TTC549 (cell line): ENCODE results near the gene THSD4.

Experiments used
- FAIRE-seq: peaks from 2 replicates; lab custom pipeline; 2012; peaks lifted over from hg19 to GRCh38; lab: Jason Lieb, UNC

THSD4 gene

DNA sequence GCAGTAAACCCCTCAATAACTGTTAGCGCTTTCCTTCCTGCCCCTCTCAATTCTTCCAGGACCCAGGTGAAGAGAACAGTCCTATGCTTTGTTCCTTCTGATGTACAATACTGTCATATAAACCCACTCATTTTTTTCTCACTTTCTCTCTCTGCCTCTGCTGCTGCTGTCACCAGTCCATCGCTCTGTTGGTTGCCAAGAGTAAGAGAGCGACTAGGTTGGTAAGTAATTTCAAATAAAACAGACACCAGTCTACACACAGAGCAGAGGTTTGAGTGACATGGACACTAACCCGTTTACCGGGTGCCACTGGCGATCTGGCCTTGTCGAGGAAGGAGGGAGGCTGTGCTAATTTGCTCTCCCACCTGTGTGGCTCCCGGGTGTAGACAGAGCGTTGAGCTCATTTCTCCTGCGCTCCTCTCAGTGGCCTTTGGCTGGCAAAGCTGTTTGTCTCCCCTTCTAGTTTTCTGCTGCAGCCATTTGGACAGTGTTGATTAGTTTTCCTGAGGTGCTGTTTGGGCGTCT lies 215.4 kb downstream of the THSD4 start:
- no peak for FAIRE-seq

GRCh38 chr15:71331173-71331572 lies 215.9 kb downstream of the THSD4 start:
- FAIRE-seq = no peak

DNA sequence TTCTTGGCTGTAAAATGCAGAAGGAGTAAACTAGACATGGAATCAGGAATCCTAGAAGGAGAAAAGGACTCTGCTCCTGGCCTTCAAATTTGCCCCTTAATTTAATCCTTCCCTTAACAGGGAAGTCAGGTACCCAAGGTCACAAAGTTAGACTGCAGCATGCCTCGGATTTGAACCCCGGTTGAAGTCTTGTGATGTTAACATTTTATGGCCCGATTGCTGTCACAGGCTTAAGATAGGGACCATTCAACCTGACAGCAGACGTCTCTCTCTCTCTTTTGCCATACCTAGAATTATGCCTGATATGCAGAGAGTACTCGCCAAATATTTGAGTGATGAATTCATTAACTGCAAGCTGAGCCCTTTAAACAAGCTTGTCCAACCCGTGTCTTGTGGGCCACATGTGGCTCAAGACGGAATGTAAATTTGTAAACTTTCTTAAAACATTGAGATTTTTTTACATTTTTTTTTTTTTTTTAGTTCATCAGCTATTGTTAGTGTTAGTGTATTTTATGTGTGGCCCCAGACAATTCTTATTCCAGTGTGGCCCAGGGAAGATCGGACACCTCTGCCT lies 217.2 kb downstream of the THSD4 start:
- FAIRE-seq = no peak

DNA sequence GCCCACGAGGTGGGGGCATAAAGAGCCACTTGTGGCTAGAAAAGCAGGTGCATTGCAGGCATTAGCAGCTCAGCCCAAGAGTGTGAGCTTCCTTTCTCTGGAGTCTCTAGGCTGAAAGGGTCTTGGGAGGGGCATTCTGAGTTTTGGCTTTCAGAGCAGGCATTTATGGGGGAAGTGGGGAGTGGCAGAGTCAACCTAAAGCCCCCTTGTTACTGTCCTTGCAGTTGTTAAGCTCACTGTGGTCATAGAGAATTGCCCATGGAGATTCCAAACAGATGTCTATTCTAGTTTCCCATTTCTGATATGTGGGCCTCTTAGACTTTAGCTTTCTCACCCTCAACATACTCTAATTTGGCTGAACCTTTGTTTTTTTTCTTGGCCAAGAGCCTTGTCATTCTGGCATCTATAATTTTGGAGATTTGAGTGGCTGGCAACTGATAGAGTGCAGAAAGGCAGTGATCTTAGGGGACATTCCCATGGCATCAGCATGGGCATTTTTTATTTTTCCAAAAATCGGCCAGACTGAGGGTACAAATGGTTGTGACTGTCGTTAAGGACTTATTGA lies 217.9 kb downstream of the THSD4 start:
- no peak for FAIRE-seq

DNA sequence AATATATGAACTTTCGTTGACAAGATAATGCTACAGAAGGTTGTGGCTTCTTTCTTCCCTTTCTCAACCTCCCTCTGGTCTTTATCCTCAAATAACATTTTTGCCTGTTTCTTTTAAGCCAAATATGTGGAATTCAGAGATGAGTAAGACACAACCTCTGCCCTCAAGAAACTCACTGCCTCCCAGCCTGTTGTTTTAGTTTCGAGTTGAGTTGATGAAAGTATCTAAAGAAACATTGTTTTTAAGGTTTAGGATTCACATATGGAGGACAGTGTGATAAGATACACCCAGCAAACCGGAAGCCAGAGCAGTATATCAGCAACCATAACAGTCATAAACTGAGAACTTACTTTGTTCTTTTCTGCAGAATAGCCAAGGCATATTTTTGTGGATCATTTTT lies 218.6 kb downstream of the THSD4 start:
- no peak for FAIRE-seq

DNA sequence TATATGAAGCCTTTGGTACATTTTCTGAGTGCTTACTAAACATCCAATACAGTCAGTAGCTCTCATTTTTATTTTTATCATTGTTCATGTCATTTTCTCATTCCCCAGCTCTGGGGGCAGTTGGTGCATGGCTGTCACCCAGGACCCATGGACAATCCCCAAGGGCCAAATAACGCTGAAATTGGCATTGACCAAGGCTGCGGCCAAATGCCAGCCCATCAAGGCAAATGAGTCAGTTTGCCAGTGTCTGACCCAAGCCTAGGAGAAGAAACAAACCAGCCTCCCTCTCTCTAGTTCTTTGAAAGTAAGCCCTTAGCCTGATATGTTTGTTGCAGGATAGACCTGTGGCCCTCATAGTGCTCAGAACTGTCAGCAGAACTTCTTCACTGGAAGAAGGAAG lies 219.2 kb downstream of the THSD4 start:
- no peak for FAIRE-seq

DNA sequence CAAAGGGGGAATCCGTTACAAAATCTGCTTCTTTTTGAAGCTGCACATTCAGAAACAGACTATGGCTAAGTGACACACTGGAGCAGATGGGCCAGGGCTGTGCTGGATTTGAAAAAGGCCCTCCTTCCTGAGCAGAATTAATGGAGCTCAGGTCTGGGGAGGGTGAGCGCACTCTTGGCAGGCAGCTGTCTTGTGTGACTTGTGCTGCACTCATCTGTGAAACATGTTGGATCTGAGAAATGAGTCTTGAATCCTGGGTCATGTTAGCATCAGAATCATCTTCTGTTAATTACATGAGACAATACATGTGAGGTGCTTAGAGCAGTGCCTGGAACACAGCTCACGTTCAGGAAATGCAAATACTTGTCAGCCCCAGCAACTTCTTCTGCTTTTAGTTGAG lies 219.6 kb downstream of the THSD4 start:
- FAIRE-seq = no peak

DNA sequence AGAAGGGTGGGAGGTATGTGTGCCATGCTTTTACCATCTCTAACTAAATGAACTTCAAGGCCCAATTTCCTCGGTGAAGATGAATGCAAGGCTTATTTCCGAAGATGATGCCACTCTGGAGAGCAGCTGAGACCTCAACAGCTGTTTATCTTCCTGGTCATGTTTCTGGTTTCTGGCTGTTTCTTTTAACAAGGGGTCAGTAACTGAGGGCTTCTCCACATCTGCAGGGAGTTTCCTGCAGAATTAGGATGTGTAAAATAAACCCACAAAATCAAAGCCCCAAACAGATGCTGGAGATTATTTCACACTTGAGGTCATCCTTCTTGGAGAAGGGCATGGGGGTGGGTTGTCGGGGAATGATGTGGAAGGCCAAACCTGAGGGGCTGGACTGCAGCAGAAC lies 220.3 kb downstream of the THSD4 start:
- no peak for FAIRE-seq

DNA sequence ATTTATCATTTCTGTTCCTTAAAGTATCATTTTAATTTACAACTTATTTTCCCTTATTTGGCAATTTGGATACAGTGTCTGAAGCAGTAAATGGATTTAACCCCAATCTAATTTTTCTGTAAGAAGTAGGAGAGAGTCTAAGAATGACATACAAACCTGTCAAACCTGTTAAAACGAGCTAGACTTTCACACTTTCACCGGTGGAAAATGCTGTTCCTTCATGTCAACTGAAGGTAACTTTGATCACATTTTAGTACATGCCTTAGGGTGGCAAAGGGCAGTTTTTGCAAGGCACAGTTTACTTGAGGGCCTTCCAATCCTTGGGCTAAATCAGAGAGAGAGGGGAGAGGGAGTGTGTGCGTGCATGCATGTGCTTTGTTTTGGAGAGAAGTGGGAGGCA lies 221.4 kb downstream of the THSD4 start:
- no peak for FAIRE-seq

DNA sequence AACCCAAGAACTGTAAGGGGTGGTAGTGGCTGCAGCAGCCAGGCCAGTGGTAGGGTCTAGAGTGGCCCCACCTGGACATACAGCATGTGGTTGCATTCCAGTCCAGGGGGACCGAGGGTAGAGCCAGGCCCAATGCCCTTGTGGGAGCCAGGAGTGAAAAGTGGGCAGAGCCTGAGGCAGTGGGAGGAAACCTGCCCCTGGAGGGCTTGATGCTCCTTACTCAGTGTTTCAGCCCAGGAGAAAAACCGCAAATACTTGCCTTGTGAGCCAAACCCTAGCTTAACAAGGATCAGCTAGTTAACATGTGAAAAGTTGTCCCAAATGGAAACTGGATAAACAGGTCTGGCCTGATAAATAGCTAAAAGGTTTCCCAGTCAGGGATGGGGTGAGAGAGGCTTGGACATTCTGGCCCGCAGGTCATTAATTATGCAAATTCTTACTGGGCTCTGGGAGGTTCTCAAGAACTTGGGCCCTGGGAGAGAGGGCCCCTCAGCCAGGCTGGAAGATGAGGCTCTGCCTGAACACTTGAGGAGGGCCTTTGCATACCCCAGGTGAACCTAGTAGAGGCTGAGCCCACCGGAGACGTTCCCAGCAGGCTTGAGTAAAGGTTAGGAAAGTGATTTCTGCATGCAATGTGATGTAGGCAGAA lies 222.1 kb downstream of the THSD4 start:
- no peak for FAIRE-seq

- FAIRE-seq = no peak
Observed at GRCh38 chr15:71338265-71338664, 223.0 kb downstream of the THSD4 start.

GRCh38 chr15:71338827-71339542 lies 223.7 kb downstream of the THSD4 start:
- FAIRE-seq = no peak

DNA sequence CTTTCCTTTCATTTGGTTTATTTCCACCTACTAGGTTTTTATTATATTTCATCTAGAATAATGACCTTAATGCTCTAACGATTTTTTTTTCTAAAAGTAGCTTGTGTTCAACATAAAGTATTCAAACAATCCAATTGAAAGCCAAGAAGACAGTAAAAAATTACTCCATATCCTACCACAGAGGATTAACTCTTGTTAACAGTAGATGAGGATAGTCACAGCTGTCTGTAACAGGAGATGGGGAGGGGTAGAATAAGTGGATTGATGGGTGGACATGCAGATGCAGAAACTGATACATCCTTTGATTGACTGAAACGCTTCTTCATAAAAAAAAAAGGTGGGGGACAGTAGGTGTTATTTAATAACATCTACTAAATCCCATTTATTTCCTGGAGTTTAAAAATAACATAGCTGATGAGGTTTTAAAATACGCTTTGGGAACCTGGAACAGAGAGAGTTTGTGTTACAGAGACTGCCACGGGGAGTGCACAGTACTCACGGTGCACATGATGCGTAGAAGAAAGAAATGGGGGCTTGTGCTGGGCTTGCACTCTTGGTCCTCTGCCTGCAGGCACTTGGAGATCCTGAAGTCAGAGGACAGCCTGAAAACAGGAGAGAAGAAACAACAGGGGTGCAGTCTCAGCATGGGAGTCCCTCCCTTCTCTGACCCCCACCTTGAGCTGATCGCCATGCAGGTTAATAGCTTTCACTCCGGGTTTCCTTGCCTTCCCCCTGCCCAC lies 226.7 kb downstream of the THSD4 start:
- FAIRE-seq = no peak

GRCh38 chr15:71342658-71343057 lies 227.4 kb downstream of the THSD4 start:
- no peak for FAIRE-seq

- no peak for FAIRE-seq
Observed at GRCh38 chr15:71344316-71344715, 229.0 kb downstream of the THSD4 start.

- FAIRE-seq = no peak
Observed at GRCh38 chr15:71345186-71345585, 229.9 kb downstream of the THSD4 start.

DNA sequence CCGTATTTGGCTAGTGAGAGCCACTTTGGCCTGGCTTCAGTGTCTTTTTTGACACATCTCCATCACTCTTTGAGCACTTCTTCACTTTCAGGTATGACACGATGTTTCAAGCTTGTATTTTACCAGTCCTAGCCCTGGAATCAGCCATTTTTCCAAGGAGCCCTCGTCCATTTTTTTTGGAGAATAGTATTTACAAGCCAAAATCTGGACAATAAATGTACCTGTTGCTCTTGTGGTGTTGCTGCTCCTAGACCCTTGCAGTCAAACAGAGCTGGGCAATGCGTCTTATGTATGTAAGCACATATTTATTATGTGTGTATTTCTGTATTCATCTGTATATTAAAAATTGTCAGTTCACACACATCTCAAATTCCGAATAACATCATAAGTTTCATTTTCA lies 231.2 kb downstream of the THSD4 start:
- FAIRE-seq = no peak

GRCh38 chr15:71348597-71348996 lies 233.3 kb downstream of the THSD4 start:
- no peak for FAIRE-seq

DNA sequence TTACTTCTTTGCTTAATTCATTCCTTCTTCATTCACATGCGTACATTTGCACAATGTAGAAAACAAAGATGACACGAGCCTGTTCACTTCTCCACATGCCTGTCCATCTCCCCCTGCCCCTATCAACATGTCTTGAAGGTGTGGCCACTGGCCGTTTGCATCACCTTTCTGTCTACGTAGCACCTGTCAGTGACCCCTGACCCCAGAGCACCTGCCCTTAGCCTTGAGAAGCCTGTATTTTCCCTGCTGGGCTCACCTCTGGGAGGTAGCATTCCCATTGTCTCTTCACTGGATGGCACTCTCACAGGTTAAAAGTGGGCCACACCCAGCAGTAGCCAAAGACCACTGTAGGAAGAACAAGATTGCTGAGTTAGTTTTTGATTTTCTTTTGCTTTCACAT lies 234.1 kb downstream of the THSD4 start:
- FAIRE-seq = no peak

DNA sequence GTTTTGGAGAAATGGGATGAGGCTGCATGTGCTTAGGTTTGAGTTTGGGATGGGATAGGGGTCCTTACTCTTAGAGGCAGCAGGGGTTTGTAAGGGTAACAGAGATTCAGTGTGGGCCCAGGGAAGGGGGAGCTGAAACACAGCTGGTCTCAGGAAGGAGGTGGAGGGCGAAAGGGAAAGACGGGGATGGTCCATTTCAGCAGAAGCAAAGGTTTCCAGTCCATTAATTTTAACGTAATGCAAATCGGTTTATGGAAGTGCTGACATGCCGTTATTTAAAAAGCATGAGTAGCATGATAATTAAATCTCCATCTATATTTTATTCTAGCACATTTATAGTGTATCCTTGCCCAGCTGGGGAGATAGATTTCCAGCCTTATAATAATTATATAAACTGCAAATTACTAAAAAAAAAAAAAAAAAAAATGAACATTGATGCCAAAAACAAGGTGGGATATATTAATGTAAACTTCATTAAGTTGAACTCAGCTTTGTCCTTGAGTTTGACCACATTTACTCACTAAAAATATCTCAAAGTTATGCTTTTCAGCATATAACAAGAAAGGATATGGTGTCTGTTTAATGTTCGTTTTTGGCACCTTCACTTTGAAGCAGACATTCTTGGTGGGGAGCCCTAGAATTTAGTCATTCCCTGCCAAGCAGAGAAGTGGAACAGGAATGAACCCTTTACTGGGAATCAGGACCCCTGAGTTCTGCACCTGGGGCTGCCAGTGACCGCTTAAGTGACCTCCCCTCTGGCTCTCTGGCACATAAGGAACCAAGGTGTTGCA lies 234.7 kb downstream of the THSD4 start:
- FAIRE-seq = no peak

DNA sequence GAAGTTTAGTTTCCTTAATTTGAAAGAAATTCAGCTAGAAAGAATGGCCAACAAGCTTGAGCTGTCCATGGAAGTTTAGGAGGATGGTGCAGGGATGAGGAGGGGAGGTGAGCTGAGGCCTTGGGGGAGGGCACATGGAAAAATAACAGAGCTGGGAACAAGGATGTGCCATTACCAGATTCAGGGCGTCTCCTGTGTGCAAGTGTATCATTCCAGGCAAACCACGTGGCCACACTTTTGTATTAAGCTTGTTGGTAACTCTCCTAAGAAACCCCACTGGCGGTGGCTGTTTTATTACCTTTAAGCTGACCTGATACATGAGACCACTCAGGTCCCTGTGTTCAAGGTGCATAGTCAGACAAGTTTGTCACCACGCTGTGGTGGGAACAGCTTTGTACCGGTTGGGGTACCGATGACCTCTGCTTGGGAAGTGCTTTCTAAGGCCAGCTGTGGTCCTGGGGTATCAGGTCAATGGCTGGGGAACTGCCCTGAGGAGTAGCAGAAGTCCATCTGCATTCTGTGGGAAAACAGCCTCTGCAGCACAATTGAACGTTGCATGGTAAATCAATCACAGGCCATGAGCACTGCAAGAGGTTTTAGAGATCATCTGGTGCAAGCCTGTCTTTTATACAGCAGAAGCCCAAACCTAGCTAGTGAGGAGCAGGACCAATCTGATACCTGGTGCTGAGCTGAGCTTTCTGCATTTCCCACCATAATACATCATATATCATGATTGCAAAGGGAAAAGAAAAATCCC lies 235.5 kb downstream of the THSD4 start:
- no peak for FAIRE-seq
